ENCODE measurements around the gene MICAL1.

- TF ChIP-seq CTCF (IDR thresholded peaks at IDR 0.05; ENCODE audit: poor library complexity) (no peak), EZH2 (IDR thresholded peaks at IDR 0.05; ENCODE audit: borderline replicate concordance) (no peak), EZH2phosphoT487 (IDR thresholded peaks at IDR 0.05; ENCODE audit: low read depth, severe bottlenecking, unreplicated experiment) (no peak)
Measured at GRCh38 chr6:109484122-109484521, 28.6 kb upstream of the MICAL1 start.
